Stimulated activated memory B cell treated with anti-CD40 and anti-IgM and Interleukin-4, amounts not matched to agents 10 μg/mL and 1 μg/mL and 100 μg/mL, for 72 hours (primary cell): ENCODE measurements around the gene CTNNA3.

ENCODE experiments used
- ATAC-seq: fragments of 150-1000 bp; cut with Tn5 transposase; 2 replicates; pipeline ENCODE4 v1.10.0; 2021
- H3K27ac Mint-ChIP-seq: one replicate; pipeline ENCODE4 v1.8.0; 2022; ENCODE audit warnings: mild to moderate bottlenecking, mixed read lengths
- H3K27me3 Mint-ChIP-seq: one replicate; pipeline ENCODE4 v1.8.0; 2022; ENCODE audit warnings: mixed read lengths
- H3K36me3 Mint-ChIP-seq: one replicate; pipeline ENCODE4 v1.8.0; 2022; ENCODE audit warnings: mixed read lengths
- H3K4me1 Mint-ChIP-seq: one replicate; pipeline ENCODE4 v1.8.0; 2022; ENCODE audit warnings: mixed read lengths
- H3K4me3 Mint-ChIP-seq: one replicate; pipeline ENCODE4 v1.8.0; 2022; ENCODE audit warnings: mild to moderate bottlenecking, moderate library complexity, mixed read lengths
- H3K9me3 Mint-ChIP-seq: one replicate; pipeline ENCODE4 v1.8.0; 2022; ENCODE audit warnings: mixed read lengths

CTNNA3 gene

GRCh38 chr10:67630904-67631303, 65.1 kb downstream of the CTNNA3 start:
- H3K27me3 Mint-ChIP-seq: peaks cover 46% of the 10 kb centered on the region
- H3K36me3 Mint-ChIP-seq: no peaks in the 10 kb centered on the region
- no peak for ATAC-seq
- no peaks in the 10 kb centered on the region for H3K4me1 Mint-ChIP-seq
- no peak overlapping the region for H3K27ac Mint-ChIP-seq
- H3K4me3 Mint-ChIP-seq: no peak overlapping the region
- peaks cover 17% of the 10 kb centered on the region for H3K9me3 Mint-ChIP-seq

- peaks cover 10% of the 10 kb centered on the region for H3K9me3 Mint-ChIP-seq
- H3K4me3 Mint-ChIP-seq: no peak overlapping the region
- ATAC-seq: no peak
- peaks cover 37% of the 10 kb centered on the region for H3K27me3 Mint-ChIP-seq
- H3K27ac Mint-ChIP-seq: no peak overlapping the region
- no peaks in the 10 kb centered on the region for H3K36me3 Mint-ChIP-seq
- H3K4me1 Mint-ChIP-seq: no peaks in the 10 kb centered on the region
Measured at GRCh38 chr10:67629461-67629971, 66.5 kb downstream of the CTNNA3 start.

- Mint-ChIP-seq H3K27me3 (no peaks in the 10 kb centered on the region), H3K27ac (no peak overlapping the region), H3K36me3 (no peaks in the 10 kb centered on the region), H3K9me3 (peaks cover 5% of the 10 kb centered on the region), H3K4me3 (no peak overlapping the region), H3K4me1 (no peaks in the 10 kb centered on the region)
- ATAC-seq: no peak
Measured at GRCh38 chr10:67622984-67623383, 73.0 kb downstream of the CTNNA3 start.

- no peak overlapping the region for H3K27ac Mint-ChIP-seq
- peaks cover 5% of the 10 kb centered on the region for H3K9me3 Mint-ChIP-seq
- no peaks in the 10 kb centered on the region for H3K36me3 Mint-ChIP-seq
- H3K4me3 Mint-ChIP-seq: no peak overlapping the region
- H3K4me1 Mint-ChIP-seq: no peaks in the 10 kb centered on the region
- ATAC-seq: no peak
- no peaks in the 10 kb centered on the region for H3K27me3 Mint-ChIP-seq
Measured at GRCh38 chr10:67622511-67622910, 73.5 kb downstream of the CTNNA3 start.

GRCh38 chr10:67621834-67622233, 74.2 kb downstream of the CTNNA3 start:
- Mint-ChIP-seq H3K27me3 (no peaks in the 10 kb centered on the region), H3K4me3 (no peak overlapping the region), H3K4me1 (no peaks in the 10 kb centered on the region), H3K9me3 (peaks cover 3% of the 10 kb centered on the region), H3K27ac (no peak overlapping the region), H3K36me3 (no peaks in the 10 kb centered on the region)
- no peak for ATAC-seq

- no peaks in the 10 kb centered on the region for H3K27me3 Mint-ChIP-seq
- ATAC-seq: no peak
- H3K9me3 Mint-ChIP-seq: no peaks in the 10 kb centered on the region
- no peaks in the 10 kb centered on the region for H3K36me3 Mint-ChIP-seq
- no peak overlapping the region for H3K4me3 Mint-ChIP-seq
- peaks cover 2% of the 10 kb centered on the region for H3K4me1 Mint-ChIP-seq
- no peak overlapping the region for H3K27ac Mint-ChIP-seq
Measured at GRCh38 chr10:67618116-67618515, 77.9 kb downstream of the CTNNA3 start.

- H3K4me1 Mint-ChIP-seq: peaks cover 6% of the 10 kb centered on the region
- H3K4me3 Mint-ChIP-seq: no peak overlapping the region
- H3K27me3 Mint-ChIP-seq: no peaks in the 10 kb centered on the region
- ATAC-seq: no peak
- no peaks in the 10 kb centered on the region for H3K9me3 Mint-ChIP-seq
- no peaks in the 10 kb centered on the region for H3K36me3 Mint-ChIP-seq
- no peak overlapping the region for H3K27ac Mint-ChIP-seq
Measured at GRCh38 chr10:67612577-67613537, 83.1 kb downstream of the CTNNA3 start.

GRCh38 chr10:67612176-67612575, 83.8 kb downstream of the CTNNA3 start:
- H3K4me1 Mint-ChIP-seq: peaks cover 13% of the 10 kb centered on the region
- no peak for ATAC-seq
- H3K27ac Mint-ChIP-seq: no peak overlapping the region
- no peaks in the 10 kb centered on the region for H3K27me3 Mint-ChIP-seq
- H3K9me3 Mint-ChIP-seq: no peaks in the 10 kb centered on the region
- no peaks in the 10 kb centered on the region for H3K36me3 Mint-ChIP-seq
- no peak overlapping the region for H3K4me3 Mint-ChIP-seq

- Mint-ChIP-seq H3K27ac (no peak overlapping the region), H3K36me3 (no peaks in the 10 kb centered on the region), H3K4me3 (no peak overlapping the region), H3K4me1 (peaks cover 15% of the 10 kb centered on the region), H3K27me3 (no peaks in the 10 kb centered on the region), H3K9me3 (no peaks in the 10 kb centered on the region)
- no peak for ATAC-seq
Measured at GRCh38 chr10:67609996-67610793, 85.8 kb downstream of the CTNNA3 start.

- no peaks in the 10 kb centered on the region for H3K9me3 Mint-ChIP-seq
- H3K4me3 Mint-ChIP-seq: no peak overlapping the region
Measured at GRCh38 chr10:67608001-67608400, 88.0 kb downstream of the CTNNA3 start.

GRCh38 chr10:67607472-67607871, 88.5 kb downstream of the CTNNA3 start:
- ATAC-seq: no peak
- H3K4me1 Mint-ChIP-seq: peaks cover 9% of the 10 kb centered on the region
- no peaks in the 10 kb centered on the region for H3K36me3 Mint-ChIP-seq
- no peaks in the 10 kb centered on the region for H3K9me3 Mint-ChIP-seq
- no peak overlapping the region for H3K27ac Mint-ChIP-seq
- H3K27me3 Mint-ChIP-seq: peaks cover 11% of the 10 kb centered on the region
- no peak overlapping the region for H3K4me3 Mint-ChIP-seq

More at GRCh38 chr10:67608001-67608400, 88.0 kb downstream of the CTNNA3 start:
- Mint-ChIP-seq H3K27ac (no peak overlapping the region), H3K4me1 (peaks cover 12% of the 10 kb centered on the region), H3K27me3 (peaks cover 11% of the 10 kb centered on the region), H3K36me3 (no peaks in the 10 kb centered on the region)
- ATAC-seq: no peak

GRCh38 chr10:67606572-67606971, 89.4 kb downstream of the CTNNA3 start:
- no peak overlapping the region for H3K4me3 Mint-ChIP-seq
- H3K36me3 Mint-ChIP-seq: no peaks in the 10 kb centered on the region
- H3K4me1 Mint-ChIP-seq: peaks cover 9% of the 10 kb centered on the region
- H3K27ac Mint-ChIP-seq: no peak overlapping the region
- ATAC-seq: no peak
- no peaks in the 10 kb centered on the region for H3K9me3 Mint-ChIP-seq
- peaks cover 11% of the 10 kb centered on the region for H3K27me3 Mint-ChIP-seq

- Mint-ChIP-seq H3K4me3 (no peak overlapping the region), H3K36me3 (no peaks in the 10 kb centered on the region), H3K27me3 (peaks cover 20% of the 10 kb centered on the region), H3K27ac (no peak overlapping the region), H3K4me1 (peaks cover 9% of the 10 kb centered on the region), H3K9me3 (no peaks in the 10 kb centered on the region)
- ATAC-seq: no peak
Measured at GRCh38 chr10:67603701-67604100, 92.3 kb downstream of the CTNNA3 start.

GRCh38 chr10:67603086-67603485, 92.9 kb downstream of the CTNNA3 start:
- Mint-ChIP-seq H3K9me3 (no peaks in the 10 kb centered on the region), H3K27ac (no peak overlapping the region), H3K36me3 (no peaks in the 10 kb centered on the region), H3K4me1 (peaks cover 9% of the 10 kb centered on the region), H3K4me3 (no peak overlapping the region), H3K27me3 (peaks cover 26% of the 10 kb centered on the region)
- no peak for ATAC-seq

- H3K36me3 Mint-ChIP-seq: no peaks in the 10 kb centered on the region
- H3K9me3 Mint-ChIP-seq: no peaks in the 10 kb centered on the region
- peaks cover 5% of the 10 kb centered on the region for H3K4me1 Mint-ChIP-seq
- no peak overlapping the region for H3K4me3 Mint-ChIP-seq
- peaks cover 33% of the 10 kb centered on the region for H3K27me3 Mint-ChIP-seq
- no peak overlapping the region for H3K27ac Mint-ChIP-seq
- no peak for ATAC-seq
Measured at GRCh38 chr10:67602268-67602950, 93.6 kb downstream of the CTNNA3 start.
